ENCODE results near the gene WNT5B. TPM values are rescaled to one million over a fixed set of nuclear protein-coding genes. Genes with fewer than 3 reads are reported as not detected.
A peak's percentile ranks its signal among the peaks of the same experiment; 100 is the strongest.
"Not testable (repeated sequence)": the region's sequence is repeated elsewhere in the genome, so short reads cannot be mapped to it uniquely, and the experiment has no call there.

Gene WNT5B
- total RNA-seq, 1 experiment from 2014 or later = 4.4 TPM

GRCh38 chr12:1593174-1594005 is 35.6 kb upstream of the WNT5B start:
- H3K27me3 ChIP-seq (ENCODE audit: control insufficient read depth, insufficient read depth, low read length) = peaks cover 50% of the 10 kb centered on the region
- DNase-seq = peak; percentile 75
- H3K36me3 ChIP-seq (replicated peaks; ENCODE audit: control insufficient read depth, insufficient read depth, low read length) = no peaks in the 10 kb centered on the region

GRCh38 chr12:1594006-1594260 is 35.1 kb upstream of the WNT5B start:
- H3K27me3 ChIP-seq (ENCODE audit: control insufficient read depth, insufficient read depth, low read length) = peaks cover 48% of the 10 kb centered on the region
- peak; percentile 86 for DNase-seq

More at GRCh38 chr12:1593174-1594005, 35.6 kb upstream of the WNT5B start:
- peak overlapping the region; percentile 68 for H3K4me3 ChIP-seq (ENCODE audit: insufficient read depth, low read depth, low read length)

GRCh38 chr12:1594261-1595025 is 34.6 kb upstream of the WNT5B start, which contains the start of gene FBXL14:
Gene FBXL14, minus strand, starts transcription at chr12:1594581. Its CDS starts 515 bp downstream, at chr12:1594066.
- Histone ChIP-seq H3K4me3 (ENCODE audit: insufficient read depth, low read depth, low read length) (peak within 1 kb of the TSS; percentile 68), H3K36me3 (replicated peaks; ENCODE audit: control insufficient read depth, insufficient read depth, low read length) (no peaks in the 10 kb centered on the region), H3K27me3 (ENCODE audit: control insufficient read depth, insufficient read depth, low read length) (peaks cover 47% of the 10 kb centered on the region)
- DNase-seq = peak; percentile 95

More at GRCh38 chr12:1594006-1594260, 35.1 kb upstream of the WNT5B start:
- Histone ChIP-seq H3K36me3 (replicated peaks; ENCODE audit: control insufficient read depth, insufficient read depth, low read length) (no peaks in the 10 kb centered on the region), H3K4me3 (ENCODE audit: insufficient read depth, low read depth, low read length) (peak overlapping the region; percentile 68)

DNA sequence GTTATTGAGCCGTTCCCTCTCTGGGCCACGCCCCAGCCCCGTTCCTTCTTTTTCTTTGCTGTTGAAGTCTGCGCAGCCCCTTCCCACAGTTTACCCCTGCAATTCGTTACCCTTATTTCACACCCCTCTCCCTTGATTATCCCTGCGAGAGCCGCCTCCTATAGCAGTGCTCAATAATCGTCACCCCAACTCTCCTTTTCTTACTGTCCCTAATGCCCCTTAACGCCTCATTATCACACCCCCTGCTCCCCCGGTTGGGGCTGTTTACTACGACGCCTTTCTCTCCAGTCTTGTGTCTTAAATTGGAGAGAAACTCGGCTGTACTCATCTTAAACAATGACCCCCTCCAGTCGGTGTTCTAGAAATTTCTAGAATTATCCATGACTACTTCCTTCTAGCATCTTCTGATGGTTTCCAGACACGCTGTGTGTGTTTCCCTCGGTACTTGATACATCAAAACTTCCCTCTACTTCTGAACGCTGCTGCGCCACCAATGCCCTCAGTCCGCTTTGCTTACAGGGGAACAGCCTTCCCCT is 33.9 kb upstream of the WNT5B start:
- DNase-seq = no peak
- Histone ChIP-seq H3K36me3 (replicated peaks; ENCODE audit: control insufficient read depth, insufficient read depth, low read length) (no peaks in the 10 kb centered on the region), H3K4me3 (ENCODE audit: insufficient read depth, low read depth, low read length) (peak overlapping the region; percentile 68), H3K27me3 (ENCODE audit: control insufficient read depth, insufficient read depth, low read length) (peaks cover 41% of the 10 kb centered on the region)

- no peaks in the 10 kb centered on the region for H3K36me3 ChIP-seq (replicated peaks; ENCODE audit: control insufficient read depth, insufficient read depth, low read length)
- H3K4me3 ChIP-seq (ENCODE audit: insufficient read depth, low read depth, low read length) = no peak overlapping the region
- peaks cover 41% of the 10 kb centered on the region for H3K27me3 ChIP-seq (ENCODE audit: control insufficient read depth, insufficient read depth, low read length)
- DNase-seq = no peak
Measured at GRCh38 chr12:1595690-1596347, 33.2 kb upstream of the WNT5B start.

DNA sequence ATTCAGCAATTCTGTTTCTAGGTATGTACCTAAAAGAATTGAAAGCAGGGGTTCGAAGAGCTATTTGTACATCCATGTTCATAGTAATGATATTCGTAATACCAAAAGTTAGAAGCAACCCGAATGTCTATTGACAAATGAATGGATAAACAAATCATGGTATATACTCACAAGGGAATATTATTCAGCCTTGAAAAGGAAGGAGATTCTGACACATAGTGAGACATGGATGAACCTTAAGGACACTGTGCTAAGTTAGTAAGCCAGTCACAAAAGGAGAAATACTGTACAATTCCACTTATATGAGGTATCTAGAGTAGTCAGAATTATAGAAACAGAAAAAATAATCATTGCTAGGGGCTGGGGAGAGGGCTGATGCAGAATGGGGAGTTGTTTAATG is 30.3 kb upstream of the WNT5B start:
- Histone ChIP-seq H3K27me3 (ENCODE audit: control insufficient read depth, insufficient read depth, low read length) (peaks cover 16% of the 10 kb centered on the region), H3K4me3 (ENCODE audit: insufficient read depth, low read depth, low read length) (no peak overlapping the region), H3K36me3 (replicated peaks; ENCODE audit: control insufficient read depth, insufficient read depth, low read length) (no peaks in the 10 kb centered on the region)
- no peak for DNase-seq

DNA sequence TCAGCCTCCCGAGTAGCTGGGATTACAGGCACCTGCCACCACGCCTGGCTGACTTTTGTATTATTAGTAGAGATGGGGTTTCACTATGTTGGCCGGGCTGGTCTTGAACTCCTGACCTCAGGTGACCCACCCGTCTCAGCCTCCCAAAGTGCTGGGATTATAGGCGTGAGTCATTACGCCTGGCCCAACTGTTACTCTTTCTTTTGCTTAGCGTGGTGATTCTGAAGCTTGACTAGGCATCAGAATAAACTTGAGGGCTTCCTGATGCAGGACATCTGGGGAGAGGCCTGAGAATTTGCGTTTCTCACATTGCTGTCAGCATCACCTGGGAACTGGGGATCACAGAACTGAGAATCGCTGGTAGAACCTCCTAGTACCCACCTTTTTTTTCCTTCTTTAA is 26.3 kb upstream of the WNT5B start:
- H3K4me3 ChIP-seq (ENCODE audit: insufficient read depth, low read depth, low read length); H3K36me3 ChIP-seq (replicated peaks; ENCODE audit: control insufficient read depth, insufficient read depth, low read length); H3K27me3 ChIP-seq (ENCODE audit: control insufficient read depth, insufficient read depth, low read length); DNase-seq: not testable (repeated sequence)

DNA sequence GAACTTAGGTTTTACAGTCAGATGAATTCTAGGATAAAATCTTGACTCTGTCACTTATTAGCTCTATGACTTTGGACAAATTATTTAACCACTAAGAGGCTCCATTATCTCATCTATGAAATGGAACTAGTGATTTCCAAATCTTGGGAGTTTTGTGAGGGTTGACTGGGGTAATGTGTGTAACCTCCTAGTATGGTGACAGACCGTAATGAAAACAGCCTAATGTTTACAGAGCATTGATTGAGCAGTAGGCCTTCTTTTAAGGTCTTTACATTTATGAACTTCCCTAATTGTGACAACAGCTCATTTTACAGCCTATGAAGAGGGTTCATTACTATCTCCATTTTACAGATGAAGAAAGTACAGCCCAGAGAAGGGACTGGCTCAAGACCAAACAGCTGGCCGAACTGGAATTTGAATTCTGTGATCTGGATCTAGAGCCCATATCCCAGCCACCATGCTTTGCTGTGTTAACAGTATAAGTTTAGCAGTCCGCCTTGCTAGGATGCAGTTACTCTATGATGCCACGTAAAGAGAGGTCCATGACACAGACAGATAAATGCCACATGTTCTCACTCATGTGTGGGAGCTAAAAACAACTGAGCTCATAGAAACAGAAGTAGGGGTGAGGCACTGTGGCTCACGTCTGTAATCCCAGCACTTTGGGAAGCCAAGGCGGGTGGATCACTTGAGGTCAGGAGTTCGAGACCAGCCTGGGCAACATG is 25.6 kb upstream of the WNT5B start:
- DNase-seq = no peak
- peaks cover 9% of the 10 kb centered on the region for H3K27me3 ChIP-seq (ENCODE audit: control insufficient read depth, insufficient read depth, low read length)
- H3K4me3 ChIP-seq (ENCODE audit: insufficient read depth, low read depth, low read length) = no peak overlapping the region
- H3K36me3 ChIP-seq (replicated peaks; ENCODE audit: control insufficient read depth, insufficient read depth, low read length) = no peaks in the 10 kb centered on the region

GRCh38 chr12:1604464-1604863 is 24.6 kb upstream of the WNT5B start:
- DNase-seq = no peak
- Histone ChIP-seq H3K27me3 (ENCODE audit: control insufficient read depth, insufficient read depth, low read length) (peaks cover 9% of the 10 kb centered on the region), H3K36me3 (replicated peaks; ENCODE audit: control insufficient read depth, insufficient read depth, low read length) (no peaks in the 10 kb centered on the region)

GRCh38 chr12:1605129-1606020 is 23.7 kb upstream of the WNT5B start:
- peak overlapping the region; percentile 38 for H3K4me3 ChIP-seq (ENCODE audit: insufficient read depth, low read depth, low read length)
- peaks cover 9% of the 10 kb centered on the region for H3K27me3 ChIP-seq (ENCODE audit: control insufficient read depth, insufficient read depth, low read length)
- peak; percentile 75 for DNase-seq
- H3K36me3 ChIP-seq (replicated peaks; ENCODE audit: control insufficient read depth, insufficient read depth, low read length) = no peaks in the 10 kb centered on the region

More at GRCh38 chr12:1604464-1604863, 24.6 kb upstream of the WNT5B start:
- H3K4me3 ChIP-seq (ENCODE audit: insufficient read depth, low read depth, low read length) = no peak overlapping the region

DNA sequence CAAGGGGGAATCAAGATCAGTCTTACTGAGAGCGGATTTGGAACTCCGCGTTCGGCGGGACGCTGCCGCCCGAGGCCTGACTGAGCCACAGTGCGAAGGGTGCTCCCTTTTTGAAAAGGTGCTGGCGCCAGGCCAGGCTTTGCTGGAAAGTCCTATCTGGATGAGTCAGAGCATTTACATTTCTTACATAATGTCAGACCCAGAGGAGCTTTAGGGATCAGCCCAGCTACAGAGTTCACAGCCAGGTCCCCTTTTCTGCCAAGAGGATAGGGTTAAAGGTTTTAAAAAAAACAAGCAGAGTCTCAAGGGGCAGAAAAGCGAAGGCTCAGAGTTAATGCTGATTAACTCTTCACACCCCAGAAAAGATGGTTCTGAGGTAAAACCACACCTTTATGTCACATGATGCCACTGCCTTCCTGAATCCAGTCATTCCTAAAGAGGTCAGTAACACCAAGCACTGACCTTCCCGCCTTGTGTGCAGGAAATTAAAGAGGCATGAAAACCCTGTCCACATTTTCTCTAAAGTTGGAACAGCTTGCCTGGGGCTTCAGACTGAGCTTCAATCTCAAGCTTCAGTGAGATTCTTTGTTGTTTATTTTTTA is 22.9 kb upstream of the WNT5B start:
- peak; percentile 66 for DNase-seq
- peaks cover 9% of the 10 kb centered on the region for H3K27me3 ChIP-seq (ENCODE audit: control insufficient read depth, insufficient read depth, low read length)
- peak overlapping the region; percentile 38 for H3K4me3 ChIP-seq (ENCODE audit: insufficient read depth, low read depth, low read length)
- no peaks in the 10 kb centered on the region for H3K36me3 ChIP-seq (replicated peaks; ENCODE audit: control insufficient read depth, insufficient read depth, low read length)

- no peak for DNase-seq
- H3K27me3 ChIP-seq (ENCODE audit: control insufficient read depth, insufficient read depth, low read length) = peaks cover 9% of the 10 kb centered on the region
- H3K36me3 ChIP-seq (replicated peaks; ENCODE audit: control insufficient read depth, insufficient read depth, low read length) = no peaks in the 10 kb centered on the region
- H3K4me3 ChIP-seq (ENCODE audit: insufficient read depth, low read depth, low read length) = no peak overlapping the region
Measured at GRCh38 chr12:1607940-1608712, 20.9 kb upstream of the WNT5B start.
